GM23248 (cell line): ENCODE measurements around the gene KDM6A. TPM values are rescaled to one million over a fixed set of nuclear protein-coding genes. Genes with fewer than 3 reads are reported as not detected.
A peak's percentile ranks its signal among the peaks of the same experiment; 100 is the strongest.
"Not testable (repeated sequence)": the region's sequence is repeated elsewhere in the genome, so short reads cannot be mapped to it uniquely, and the experiment has no call there.

Experiments used
- DNase-seq: peaks from one replicate; pipeline ENCODE4 v3.0.0-alpha.2; 2015
- H2AFZ ChIP-seq: fragments of 200-600 bp; sonication (generic); 2 replicates; pipeline ENCODE4 v1.6.1; 2016; ENCODE audit warnings: antibody characterized with exemption
- H3F3A ChIP-seq: fragments of 200-600 bp; sonication (generic); 2 replicates; pipeline ENCODE4 v1.6.1; 2016; ENCODE audit warnings: mild to moderate bottlenecking, antibody characterized with exemption, mixed run types; ENCODE audit not compliant: insufficient read depth
- H3K27ac ChIP-seq: fragments of 200-600 bp; sonication (generic); 2 replicates; pipeline ENCODE4 v1.5.1; 2016; ENCODE audit warnings: mild to moderate bottlenecking
- H3K27me3 ChIP-seq: fragments of 200-600 bp; sonication (generic); replicated peaks from 2 replicates; pipeline ENCODE4 v1.6.1; 2016; ENCODE audit warnings: mild to moderate bottlenecking; ENCODE audit not compliant: insufficient read depth
- H3K36me3 ChIP-seq: fragments of 200-600 bp; sonication (generic); 2 replicates; pipeline ENCODE4 v1.6.1; 2016; ENCODE audit warnings: low read depth, mild to moderate bottlenecking
- H3K4me1 ChIP-seq: fragments of 200-600 bp; sonication (generic); 2 replicates; pipeline ENCODE4 v1.6.1; 2016; ENCODE audit warnings: mild to moderate bottlenecking; ENCODE audit not compliant: insufficient read depth
- H3K4me2 ChIP-seq: fragments of 200-600 bp; sonication (generic); one replicate; pipeline ENCODE4 v1.6.1; 2016; ENCODE audit warnings: mild to moderate bottlenecking; ENCODE audit not compliant: unreplicated experiment
- H3K4me3 ChIP-seq: fragments of 200-600 bp; sonication (generic); 2 replicates; pipeline ENCODE4 v1.5.1; 2016; ENCODE audit warnings: mild to moderate bottlenecking
- H3K79me2 ChIP-seq: fragments of 200-600 bp; sonication (generic); 2 replicates; pipeline ENCODE4 v1.6.1; 2016; ENCODE audit warnings: mild to moderate bottlenecking; ENCODE audit not compliant: insufficient read depth
- H3K9ac ChIP-seq: fragments of 200-600 bp; sonication (generic); 2 replicates; pipeline ENCODE4 v1.6.1; 2016; ENCODE audit warnings: mild to moderate bottlenecking
- H3K9me2 ChIP-seq: fragments of 200-600 bp; sonication (generic); 2 replicates; pipeline ENCODE4 v1.6.1; 2016; ENCODE audit warnings: mixed run types, mild to moderate bottlenecking, moderate library complexity; ENCODE audit not compliant: insufficient read depth
- H3K9me3 ChIP-seq: fragments of 200-600 bp; sonication (generic); one replicate; pipeline ENCODE4 v1.6.1; 2017; ENCODE audit warnings: low read depth
- H4K20me1 ChIP-seq: fragments of 200-600 bp; sonication (generic); 2 replicates; pipeline ENCODE4 v1.6.0; 2016; ENCODE audit not compliant: insufficient read depth
- EZH2 ChIP-seq: fragments of 200-600 bp; sonication (generic); IDR thresholded peaks from 2 replicates; pipeline ENCODE4 v1.6.1; 2018; ENCODE audit warnings: antibody characterized with exemption, mild to moderate bottlenecking; ENCODE audit not compliant: insufficient read depth, poor library complexity, severe bottlenecking
- EZH2phosphoT487 ChIP-seq: fragments of 200-600 bp; sonication (generic); IDR thresholded peaks from 2 replicates; pipeline ENCODE4 v1.6.1; 2018; ENCODE audit warnings: antibody characterized with exemption, moderate library complexity, mild to moderate bottlenecking, low read depth; ENCODE audit not compliant: insufficient read depth
- WGBS, 2 experiments: methylation state at CpG; one replicate each; pipeline ENCODE4 v1.1.6; 2015 to 2017; ENCODE audit warnings: low lambda C conversion rate in 2 of 2, low coverage in 1 of 2; ENCODE audit errors: missing lambda C conversion rate in 2 of 2; 5-methylcytosine and 5-hydroxymethylcytosine counted together
- in situ Hi-C: fragments of 300-500 bp; cut with MboI; formaldehyde crosslinking; loops from 2 replicates; pipeline ENCODE4 v1.15.0; 2020
- polyA plus RNA-seq: library from polyadenylated mRNA; unstranded; fragments of >200 nt; fragmentation: Nextera tagmentation; extraction: Ambion mirVana; gene quantifications from 2 replicates; pipeline ENCODE4 v1.2.1, GENCODE V29; 2016
- total RNA-seq: library from RNA; depleted of rRNA; stranded (reverse); fragments of >200 nt; shearing (Covaris generic); gene quantifications from 2 replicates; pipeline ENCODE4 v1.2.3, GENCODE V29; 2014

KDM6A gene
- total and polyA plus RNA-seq, 2 experiments from 2014 or later = 5.8 to 12.0 TPM

DNA sequence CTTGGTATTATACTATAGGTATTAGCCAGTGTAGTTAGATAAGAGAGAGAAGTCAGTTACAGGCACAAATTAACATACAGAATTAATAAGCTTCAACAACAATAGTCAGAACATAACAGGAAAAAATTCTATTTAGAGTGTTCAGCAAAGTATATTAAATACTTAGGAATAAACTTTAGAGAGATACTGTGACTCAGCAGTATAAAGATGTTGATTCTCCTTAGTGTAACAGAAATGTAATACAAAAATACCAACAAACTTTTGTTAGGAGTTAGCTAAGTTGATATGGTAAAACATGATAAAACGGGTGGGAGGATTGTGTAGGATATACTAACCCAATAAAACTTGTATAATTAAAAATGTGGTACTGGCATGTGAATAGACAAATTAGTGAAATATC, 173.4 kb downstream of the KDM6A start:
- H3F3A ChIP-seq = no peaks in the 10 kb centered on the region
- no peaks in the 10 kb centered on the region for H3K9me3 ChIP-seq
- WGBS, 2 experiments = 100% methylated on average over 1 of the region's 1 CpG
- DNase-seq = no peak
- no peaks in the 10 kb centered on the region for H4K20me1 ChIP-seq
- no peaks in the 10 kb centered on the region for H3K36me3 ChIP-seq
- H3K9ac ChIP-seq = no peak overlapping the region
- no peak overlapping the region for H3K4me2 ChIP-seq
- no peak overlapping the region for H3K4me3 ChIP-seq
- H3K27ac ChIP-seq = no peak overlapping the region
- peaks cover 48% of the 10 kb centered on the region for H3K79me2 ChIP-seq
- H3K9me2 ChIP-seq = no peaks in the 10 kb centered on the region
- H3K4me1 ChIP-seq = no peaks in the 10 kb centered on the region
- no peaks in the 10 kb centered on the region for H3K27me3 ChIP-seq
- in situ Hi-C loops = loop anchor here (25.0 kb wide), 1 partner anchor 91 kb away; no protein-coding TSS in a partner anchor
- H2AFZ ChIP-seq = no peak overlapping the region
- TF ChIP-seq EZH2 (no peak), EZH2phosphoT487 (no peak)

DNA sequence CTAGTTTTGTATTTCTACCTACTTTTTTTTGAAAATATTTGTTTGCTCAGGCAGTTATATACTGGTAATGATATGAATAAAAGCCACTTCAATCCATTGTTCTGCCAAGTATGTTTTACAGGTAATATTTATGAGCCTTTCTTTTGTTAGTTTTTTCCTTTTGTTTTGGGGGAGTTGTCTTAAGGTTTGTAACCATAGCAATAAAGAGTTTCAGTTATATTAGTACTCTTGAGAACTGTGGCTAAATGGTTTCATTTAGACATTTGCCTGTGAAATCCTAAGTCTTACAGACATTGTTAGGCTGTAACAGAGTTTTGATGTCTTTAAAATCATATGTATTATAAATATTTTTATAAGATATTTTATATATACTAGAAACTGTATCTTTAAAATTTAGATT, 177.6 kb downstream of the KDM6A start:
- in situ Hi-C loops = loop anchor here (25.0 kb wide), 1 partner anchor 1088 kb away; the partner anchor contains the start of gene NDP
- H3K36me3 ChIP-seq = peaks cover 4% of the 10 kb centered on the region; the same call in 1 of the 2 replicates
- H3K4me2 ChIP-seq = no peak overlapping the region
- no peaks in the 10 kb centered on the region for H3K9me2 ChIP-seq
- H3F3A ChIP-seq = no peaks in the 10 kb centered on the region
- no peak overlapping the region for H3K9ac ChIP-seq
- H3K79me2 ChIP-seq = peaks cover 53% of the 10 kb centered on the region
- TF ChIP-seq EZH2phosphoT487 (no peak), EZH2 (no peak)
- no peak overlapping the region for H3K27ac ChIP-seq
- H3K4me3 ChIP-seq = no peak overlapping the region
- no peaks in the 10 kb centered on the region for H3K9me3 ChIP-seq
- H3K4me1 ChIP-seq = no peaks in the 10 kb centered on the region
- H3K27me3 ChIP-seq = no peaks in the 10 kb centered on the region
- DNase-seq = no peak
- no peak overlapping the region for H2AFZ ChIP-seq
- no peaks in the 10 kb centered on the region for H4K20me1 ChIP-seq

GRCh38 chrX:45056428-45057145, 183.6 kb downstream of the KDM6A start:
- Histone ChIP-seq H3K36me3 (peaks cover 4% of the 10 kb centered on the region; the same call in 1 of the 2 replicates), H3F3A (no peaks in the 10 kb centered on the region), H2AFZ (no peak overlapping the region), H3K27me3 (no peaks in the 10 kb centered on the region), H3K4me3 (no peak overlapping the region), H3K4me1 (no peaks in the 10 kb centered on the region), H4K20me1 (no peaks in the 10 kb centered on the region), H3K4me2 (no peak overlapping the region), H3K9ac (no peak overlapping the region), H3K9me3 (no peaks in the 10 kb centered on the region), H3K79me2 (peaks cover 17% of the 10 kb centered on the region), H3K27ac (no peak overlapping the region), H3K9me2 (no peaks in the 10 kb centered on the region)
- 60 to 71% methylated on average over 2 of the region's 2 CpGs for WGBS, 2 experiments
- in situ Hi-C loops = loop anchor here (25.0 kb wide), 1 partner anchor 1094 kb away; the partner anchor contains the start of gene NDP
- no peak for TF ChIP-seq EZH2
- TF ChIP-seq EZH2phosphoT487 = no peak
- DNase-seq = peak; percentile 9

DNA sequence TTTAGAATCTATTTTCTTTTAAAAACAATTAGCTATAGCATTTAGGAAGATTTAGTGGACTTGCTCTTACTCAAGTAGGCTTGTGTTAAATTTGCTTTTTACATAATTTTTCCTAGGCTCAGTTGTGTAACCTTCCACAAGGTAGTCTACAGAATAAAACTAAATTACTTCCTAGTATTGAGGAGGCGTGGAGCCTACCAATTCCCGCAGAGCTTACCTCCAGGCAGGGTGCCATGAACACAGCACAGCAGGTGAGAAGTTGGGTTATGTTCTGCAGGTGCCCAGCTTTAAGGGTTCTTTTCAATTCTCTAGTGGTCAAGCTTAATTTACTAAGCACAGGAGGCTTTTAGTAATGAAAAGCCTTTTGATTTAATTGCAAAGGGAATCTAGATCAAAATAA, 186.9 kb downstream of the KDM6A start:
- not testable (repeated sequence) for H3K9me2 ChIP-seq, H3K9me3 ChIP-seq, DNase-seq, H3K4me2 ChIP-seq, H3K36me3 ChIP-seq, H3K9ac ChIP-seq, H3K4me3 ChIP-seq, H3K4me1 ChIP-seq, H4K20me1 ChIP-seq, H3K27me3 ChIP-seq, H3K27ac ChIP-seq, H3F3A ChIP-seq, H2AFZ ChIP-seq
- H3K79me2 ChIP-seq = peaks cover 11% of the 10 kb centered on the region; the same call in 1 of the 2 replicates
- 78 to 79% methylated on average over 2 of the region's 2 CpGs for WGBS, 2 experiments
- in situ Hi-C loops = loop anchor here (25.0 kb wide), 1 partner anchor 1098 kb away; the partner anchor contains the start of gene NDP
